ENCODE results near the gene TNNT1. TPM values are rescaled to one million over a fixed set of nuclear protein-coding genes. Genes with fewer than 3 reads are reported as not detected.

Gene TNNT1
- polyA plus RNA-seq: not detected

DNA sequence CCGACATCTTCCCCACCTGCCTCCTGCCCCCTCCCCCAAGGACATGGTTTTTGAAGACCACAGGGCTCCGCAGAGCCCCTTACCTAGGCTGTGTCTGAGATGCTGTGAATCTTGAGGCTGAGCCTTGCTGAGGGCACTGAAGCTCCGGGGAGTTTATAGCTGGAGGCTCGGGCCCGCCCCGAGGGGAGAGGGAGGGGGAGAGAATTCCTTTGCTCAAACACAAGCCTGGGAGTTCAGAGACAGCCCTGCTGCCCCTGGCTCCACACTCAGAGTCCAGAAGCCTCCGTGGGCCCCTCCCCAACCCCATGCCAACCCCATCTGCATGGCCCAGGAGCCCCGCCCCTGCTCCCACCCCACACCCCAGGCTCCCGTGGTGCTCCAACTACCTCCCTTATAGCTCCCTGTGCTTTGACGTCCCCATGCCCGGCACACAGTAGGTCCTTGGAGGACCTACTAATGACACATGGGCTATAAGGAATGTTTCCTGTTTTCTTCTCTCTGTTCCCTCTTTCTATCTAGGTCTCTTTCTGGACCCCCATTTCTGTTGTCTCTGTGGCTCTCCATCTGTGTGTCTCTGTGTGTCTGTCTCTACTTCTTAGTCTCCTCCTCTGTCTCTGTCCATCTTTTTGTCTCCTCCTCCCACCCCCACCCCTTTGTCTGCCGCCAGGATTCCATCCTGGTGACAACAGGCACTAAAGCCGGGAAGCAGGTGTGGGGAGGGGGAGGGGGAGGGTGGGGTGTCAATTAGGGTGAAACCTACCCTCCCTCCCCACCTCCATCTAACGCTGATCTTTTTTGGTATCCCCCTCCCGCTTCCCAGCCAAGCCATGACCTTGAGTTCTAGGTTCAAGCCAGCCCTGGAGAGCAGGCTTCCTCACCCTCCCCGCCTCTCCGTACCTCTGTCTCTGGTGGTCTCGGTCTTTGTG, at the start of gene TNNT1:
Gene TNNT1 (minus strand): TSS at position 129 of the 926 bp plus-strand sequence. CDS start 2,049 bp downstream, outside the sequence.
- no peak within 1 kb of the TSS for H3K27ac Mint-ChIP-seq

GRCh38 chr19:55198651-55199050, 49.6 kb upstream of the TNNT1 start:
- peaks cover 4 to 10% (median 5%) of the 10 kb centered on the region in 3 donors for H3K27me3 Mint-ChIP-seq (ENCODE audit: low read depth in 3 of 3)
- H3K27ac Mint-ChIP-seq: no peak overlapping the region
- H3K4me1 Mint-ChIP-seq: no peaks in the 10 kb centered on the region
- no peaks in the 10 kb centered on the region for H3K9me3 Mint-ChIP-seq
- H3K4me3 Mint-ChIP-seq: no peak overlapping the region
- no peak for DNase-seq
- H3K36me3 Mint-ChIP-seq: no peaks in the 10 kb centered on the region

More for the DNA sequence above, at the start of gene TNNT1:
- Mint-ChIP-seq H3K4me1 (peaks cover 17 to 18% of the 10 kb centered on the region in 2 donors), H3K9me3 (peaks cover 0 to 7% (median 0%) of the 10 kb centered on the region in 6 donors), H3K4me3 (no peak within 1 kb of the TSS), H3K36me3 (peaks cover 0 to 4% (median 0%) of the 10 kb centered on the region in 3 donors), H3K27me3 (ENCODE audit: low read depth in 3 of 3) (peaks cover 8 to 31% (median 21%) of the 10 kb centered on the region in 3 donors)
- DNase-seq: no peak

GRCh38 chr19:55197528-55197927, 48.5 kb upstream of the TNNT1 start:
- no peaks in the 10 kb centered on the region for H3K4me1 Mint-ChIP-seq
- H3K36me3 Mint-ChIP-seq: no peaks in the 10 kb centered on the region
- no peak overlapping the region for H3K4me3 Mint-ChIP-seq
- H3K9me3 Mint-ChIP-seq: no peaks in the 10 kb centered on the region
- DNase-seq: no peak
- H3K27me3 Mint-ChIP-seq (ENCODE audit: low read depth in 3 of 3): peaks cover 2 to 9% (median 7%) of the 10 kb centered on the region in 3 donors
- H3K27ac Mint-ChIP-seq: no peak overlapping the region

GRCh38 chr19:55196803-55197202, 47.8 kb upstream of the TNNT1 start:
- no peak for DNase-seq
- no peak overlapping the region for H3K4me3 Mint-ChIP-seq
- H3K4me1 Mint-ChIP-seq: no peaks in the 10 kb centered on the region

GRCh38 chr19:55193481-55193880, 44.5 kb upstream of the TNNT1 start:
- Mint-ChIP-seq H3K27me3 (ENCODE audit: low read depth in 3 of 3) (peaks cover 0 to 4% (median 3%) of the 10 kb centered on the region in 3 donors), H3K4me1 (peaks cover 0 to 2% of the 10 kb centered on the region in 2 donors), H3K36me3 (no peaks in the 10 kb centered on the region), H3K9me3 (no peaks in the 10 kb centered on the region), H3K27ac (no peak overlapping the region), H3K4me3 (no peak overlapping the region)
- no peak for DNase-seq

More at GRCh38 chr19:55196803-55197202, 47.8 kb upstream of the TNNT1 start:
- Mint-ChIP-seq H3K36me3 (no peaks in the 10 kb centered on the region), H3K9me3 (no peaks in the 10 kb centered on the region), H3K27me3 (ENCODE audit: low read depth in 3 of 3) (peaks cover 0 to 7% (median 4%) of the 10 kb centered on the region in 3 donors), H3K27ac (no peak overlapping the region)

DNA sequence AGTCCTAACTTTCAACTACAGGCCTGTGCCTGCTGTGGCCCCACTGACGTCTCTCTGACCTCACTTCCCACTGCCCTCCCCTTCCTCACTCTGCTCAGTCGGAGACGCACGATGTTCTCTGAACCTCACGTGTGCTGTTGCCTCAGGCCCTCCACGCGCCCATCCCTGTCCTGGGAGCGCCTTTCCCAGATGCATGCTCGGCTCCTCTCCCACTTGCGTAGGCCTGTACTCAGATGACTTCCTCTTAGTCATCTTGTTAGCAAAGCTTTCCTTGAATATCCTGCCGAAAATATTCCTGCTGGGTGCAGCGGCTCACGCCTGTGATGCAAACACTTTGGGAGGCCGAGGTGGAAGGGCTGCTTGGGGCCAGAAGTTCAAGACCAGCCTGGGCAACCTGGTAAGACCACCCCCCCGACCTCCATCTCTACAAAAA, 40.4 kb upstream of the TNNT1 start:
- H3K27me3 Mint-ChIP-seq (ENCODE audit: low read depth in 3 of 3): peaks cover 0 to 6% (median 5%) of the 10 kb centered on the region in 3 donors
- H3K4me1 Mint-ChIP-seq: peaks cover 0 to 3% of the 10 kb centered on the region in 2 donors
- no peak for DNase-seq
- no peak overlapping the region for H3K27ac Mint-ChIP-seq
- no peaks in the 10 kb centered on the region for H3K36me3 Mint-ChIP-seq
- H3K9me3 Mint-ChIP-seq: no peaks in the 10 kb centered on the region
- no peak overlapping the region for H3K4me3 Mint-ChIP-seq

DNA sequence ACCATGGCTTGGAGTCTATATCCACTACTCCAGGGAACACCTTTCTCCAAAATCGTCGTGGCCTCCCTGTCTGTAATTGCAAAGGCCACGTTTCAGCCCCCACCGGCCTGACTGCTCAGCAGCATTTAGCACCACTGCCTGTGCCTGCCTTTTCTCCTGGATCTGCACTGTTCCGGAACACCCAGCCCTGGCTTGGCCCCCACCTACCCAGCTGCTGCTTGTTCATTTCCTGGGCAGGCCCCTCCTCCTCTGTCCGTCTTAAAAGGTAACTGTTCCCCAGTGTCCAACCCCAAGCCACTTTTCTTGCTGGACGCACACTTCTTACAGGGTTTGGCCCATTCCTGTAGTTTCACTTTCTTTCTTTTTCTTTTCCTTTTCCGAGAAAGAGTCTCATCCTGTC, 39.6 kb upstream of the TNNT1 start:
- Mint-ChIP-seq H3K9me3 (no peaks in the 10 kb centered on the region), H3K36me3 (no peaks in the 10 kb centered on the region), H3K4me1 (peaks cover 0 to 3% of the 10 kb centered on the region in 2 donors), H3K27me3 (ENCODE audit: low read depth in 3 of 3) (peaks cover 0 to 7% (median 3%) of the 10 kb centered on the region in 3 donors), H3K4me3 (peak overlapping the region in 1 of 5 donors; percentile 27), H3K27ac (peak overlapping the region in 1 of 6 donors; percentile 16)
- DNase-seq: no peak

DNA sequence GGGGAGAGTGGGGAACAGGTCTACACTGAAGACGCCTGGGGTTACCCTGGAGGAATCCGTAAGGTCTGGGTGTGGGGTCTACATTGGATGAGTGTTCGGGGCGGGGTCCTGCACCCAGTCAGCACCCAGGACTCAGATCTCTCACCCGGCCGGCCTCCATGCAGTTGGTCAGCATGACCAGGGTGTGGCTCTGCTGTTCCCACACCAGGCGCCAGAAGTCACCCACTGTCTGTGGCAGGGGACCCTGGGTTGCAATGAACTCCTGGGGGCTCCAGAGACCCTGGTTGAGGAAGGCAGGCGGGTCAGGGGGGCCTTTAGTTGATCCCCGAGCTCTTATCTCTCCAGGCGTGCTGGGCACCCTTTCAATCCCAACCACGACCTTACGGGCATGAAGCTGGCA, 37.1 kb upstream of the TNNT1 start:
- Mint-ChIP-seq H3K9me3 (no peaks in the 10 kb centered on the region), H3K4me3 (no peak overlapping the region), H3K27me3 (ENCODE audit: low read depth in 3 of 3) (peaks cover 2 to 17% (median 8%) of the 10 kb centered on the region in 3 donors), H3K36me3 (no peaks in the 10 kb centered on the region), H3K27ac (no peak overlapping the region), H3K4me1 (peaks cover 0 to 3% of the 10 kb centered on the region in 2 donors)
- no peak for DNase-seq

DNA sequence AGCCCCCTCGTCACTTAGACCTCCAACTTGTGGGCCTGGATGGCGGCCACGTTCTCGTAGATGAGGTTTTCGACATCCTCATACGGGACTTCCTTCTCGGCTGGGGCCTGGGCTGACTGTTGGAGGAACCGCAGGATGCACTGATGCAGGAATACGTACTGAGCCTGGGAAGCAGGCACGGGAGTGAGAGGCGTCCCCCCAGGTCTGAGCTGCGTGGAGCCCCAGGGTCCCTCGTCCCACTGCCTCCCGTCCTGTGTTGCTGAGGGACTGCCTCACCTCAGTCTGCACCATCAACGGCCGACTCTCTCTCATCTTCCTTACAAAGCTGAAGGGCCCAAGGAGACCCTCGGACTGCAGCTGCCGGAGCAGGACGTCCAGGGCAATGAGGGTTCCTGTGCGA, 32.7 kb upstream of the TNNT1 start:
- H3K4me1 Mint-ChIP-seq: peaks cover 17 to 21% of the 10 kb centered on the region in 2 donors
- H3K27ac Mint-ChIP-seq: no peak overlapping the region
- peaks cover 0 to 4% (median 0%) of the 10 kb centered on the region in 6 donors for H3K9me3 Mint-ChIP-seq
- H3K27me3 Mint-ChIP-seq (ENCODE audit: low read depth in 3 of 3): peaks cover 21 to 48% (median 23%) of the 10 kb centered on the region in 3 donors
- DNase-seq: no peak
- H3K36me3 Mint-ChIP-seq: no peaks in the 10 kb centered on the region
- H3K4me3 Mint-ChIP-seq: no peak overlapping the region

GRCh38 chr19:55179606-55180484, 30.8 kb upstream of the TNNT1 start, which contains the start of gene SYT5:
TSS of gene SYT5 (minus strand) at chr19:55180289. CDS start at chr19:55179041, 1,248 bp downstream.
- peak; percentile 55 to 59 (median 55) for DNase-seq
- Mint-ChIP-seq H3K4me3 (peak within 1 kb of the TSS; percentile 78 to 91 (median 83)), H3K27ac (peak within 1 kb of the TSS; percentile 62 to 96 (median 92)), H3K36me3 (no peaks in the 10 kb centered on the region), H3K27me3 (ENCODE audit: low read depth in 3 of 3) (peaks cover 24 to 51% (median 27%) of the 10 kb centered on the region in 3 donors), H3K4me1 (peaks cover 17 to 21% of the 10 kb centered on the region in 2 donors), H3K9me3 (peaks cover 0 to 4% (median 0%) of the 10 kb centered on the region in 6 donors)

DNA sequence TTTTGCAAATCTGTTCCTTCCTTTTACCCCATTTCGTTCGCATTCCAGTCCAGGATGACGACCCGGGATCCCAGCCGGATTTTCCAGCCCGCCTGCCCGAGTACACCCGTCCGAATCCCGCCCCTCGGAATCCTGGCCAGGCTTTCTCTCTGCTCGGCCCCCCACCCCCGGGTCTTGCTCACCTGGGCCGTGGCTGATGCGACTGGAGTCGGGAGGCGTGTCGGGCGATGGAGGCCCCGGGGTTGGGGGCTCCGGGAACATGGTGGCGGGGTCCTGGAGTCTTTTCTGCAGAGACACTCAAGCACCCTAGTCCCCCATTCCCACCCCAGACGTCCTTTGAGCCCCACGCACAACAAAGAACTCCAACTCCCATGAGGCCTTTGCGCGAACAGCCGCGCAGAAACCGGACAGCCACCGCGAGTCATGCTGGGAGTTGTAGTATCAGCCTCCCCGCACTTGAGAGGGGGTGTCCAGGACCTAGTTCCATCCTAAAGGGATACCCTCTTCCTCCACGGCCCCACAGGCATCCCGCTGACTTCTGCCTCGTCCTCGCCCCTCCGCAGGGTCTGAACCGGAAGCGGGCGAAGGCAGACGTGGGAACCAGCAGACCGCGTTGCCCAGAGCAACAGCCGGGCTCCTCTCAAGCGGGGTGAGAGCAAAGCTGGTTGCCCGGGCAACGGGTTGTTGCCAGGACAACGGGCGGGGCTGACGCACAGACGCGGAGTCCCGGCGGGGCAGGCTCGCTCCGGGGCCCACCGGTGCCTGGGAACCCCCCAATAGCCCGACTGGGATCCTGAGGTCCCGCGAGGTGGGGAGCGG, 30.0 kb upstream of the TNNT1 start:
- Mint-ChIP-seq H3K27me3 (ENCODE audit: low read depth in 3 of 3) (peaks cover 28 to 56% (median 31%) of the 10 kb centered on the region in 3 donors), H3K36me3 (no peaks in the 10 kb centered on the region), H3K27ac (peak overlapping the region; percentile 62 to 96 (median 92)), H3K4me1 (peaks cover 25 to 27% of the 10 kb centered on the region in 2 donors), H3K4me3 (peak overlapping the region; percentile 78 to 91 (median 83)), H3K9me3 (peaks cover 0 to 6% (median 0%) of the 10 kb centered on the region in 6 donors)
- DNase-seq: peak; percentile 95 to 96 (median 96)

GRCh38 chr19:55176076-55176475, 27.1 kb upstream of the TNNT1 start:
- no peaks in the 10 kb centered on the region for H3K36me3 Mint-ChIP-seq
- no peak for DNase-seq
- peaks cover 0 to 6% (median 0%) of the 10 kb centered on the region in 6 donors for H3K9me3 Mint-ChIP-seq
- peaks cover 37 to 57% (median 38%) of the 10 kb centered on the region in 3 donors for H3K27me3 Mint-ChIP-seq (ENCODE audit: low read depth in 3 of 3)
- peak overlapping the region in 1 of 5 donors; percentile 4 for H3K4me3 Mint-ChIP-seq
- peak overlapping the region in 2 of 6 donors; percentile 31 to 88 for H3K27ac Mint-ChIP-seq
- peaks cover 27 to 33% of the 10 kb centered on the region in 2 donors for H3K4me1 Mint-ChIP-seq
